HFFc6 (cell line): Measurements from ENCODE around the gene NAPB. TPM values are rescaled to one million over a fixed set of nuclear protein-coding genes. Genes with fewer than 3 reads are reported as not detected.

Experiments
- DNase-seq: peaks from one replicate; pipeline ENCODE4 v3.0.0-alpha.2; 2018
- H3K27ac Mint-ChIP-seq: 2 replicates; pipeline ENCODE4 v1.8.0; 2020; ENCODE audit warnings: mild to moderate bottlenecking, mixed read lengths
- H3K27me3 Mint-ChIP-seq: 2 replicates; pipeline ENCODE4 v1.8.0; 2021; ENCODE audit warnings: mild to moderate bottlenecking, moderate library complexity, mixed read lengths; ENCODE audit not compliant: insufficient read depth
- H3K36me3 Mint-ChIP-seq: 2 replicates; pipeline ENCODE4 v1.8.0; 2021; ENCODE audit warnings: low read depth, mixed read lengths
- H3K4me1 Mint-ChIP-seq: 2 replicates; pipeline ENCODE4 v1.8.0; 2020; ENCODE audit warnings: low read depth, mixed read lengths
- H3K4me3 Mint-ChIP-seq: 2 replicates; pipeline ENCODE4 v1.8.0; 2020; ENCODE audit warnings: mild to moderate bottlenecking, moderate library complexity, mixed read lengths
- H3K9me3 Mint-ChIP-seq: 2 replicates; pipeline ENCODE4 v1.8.0; 2020; ENCODE audit warnings: mild to moderate bottlenecking, mixed read lengths
- CTCF ChIP-seq: fragments of 200-600 bp; sonication (generic); IDR thresholded peaks from 2 replicates; pipeline ENCODE4 v1.5.0; 2021; ENCODE audit warnings: antibody characterized with exemption, mild to moderate bottlenecking
- total RNA-seq, 6 experiments: library from RNA; stranded (reverse); fragmentation: NEBNext Ultra II Directional; extraction: Animal tissue kit (Norgen Biotek cat#: 25700); gene quantifications; 2 replicates in 1 of 6; 3 replicates in 5 of 6; pipeline ENCODE4 v1.2.3, GENCODE V29; 2021

NAPB gene
- total RNA-seq, 6 experiments from 2014 or later = 4.1 to 5.9 (median 5.0) TPM

GRCh38 chr20:23374441-23374840 lies 46.8 kb downstream of the NAPB start:
- DNase-seq = no peak
- H3K4me1 Mint-ChIP-seq = no peaks in the 10 kb centered on the region
- H3K36me3 Mint-ChIP-seq = peaks cover 70% of the 10 kb centered on the region
- peaks cover 1% of the 10 kb centered on the region; the same call in 1 of the 2 replicates for H3K27me3 Mint-ChIP-seq
- no peak overlapping the region for H3K27ac Mint-ChIP-seq
- H3K9me3 Mint-ChIP-seq = no peaks in the 10 kb centered on the region
- no peak overlapping the region for H3K4me3 Mint-ChIP-seq
- no peak for TF ChIP-seq CTCF

GRCh38 chr20:23371496-23371895 lies 49.8 kb downstream of the NAPB start:
- no peak for TF ChIP-seq CTCF
- peaks cover 26% of the 10 kb centered on the region for H3K4me1 Mint-ChIP-seq
- no peaks in the 10 kb centered on the region for H3K9me3 Mint-ChIP-seq
- H3K27me3 Mint-ChIP-seq = peaks cover 1% of the 10 kb centered on the region; the same call in 1 of the 2 replicates
- DNase-seq = no peak
- no peak overlapping the region for H3K4me3 Mint-ChIP-seq
- no peak overlapping the region for H3K27ac Mint-ChIP-seq
- H3K36me3 Mint-ChIP-seq = peaks cover 59% of the 10 kb centered on the region

GRCh38 chr20:23370873-23371272 lies 50.4 kb downstream of the NAPB start:
- Mint-ChIP-seq H3K4me1 (peaks cover 33% of the 10 kb centered on the region), H3K36me3 (peaks cover 59% of the 10 kb centered on the region), H3K27ac (no peak overlapping the region; the same call in 1 of the 2 replicates), H3K27me3 (peaks cover 5% of the 10 kb centered on the region), H3K4me3 (no peak overlapping the region), H3K9me3 (no peaks in the 10 kb centered on the region)
- DNase-seq = no peak
- no peak for TF ChIP-seq CTCF

- H3K4me3 Mint-ChIP-seq = no peak overlapping the region
- no peak for TF ChIP-seq CTCF
- no peak overlapping the region for H3K27ac Mint-ChIP-seq
- no peaks in the 10 kb centered on the region for H3K9me3 Mint-ChIP-seq
- peaks cover 5% of the 10 kb centered on the region for H3K27me3 Mint-ChIP-seq
- peaks cover 34% of the 10 kb centered on the region for H3K4me1 Mint-ChIP-seq
- H3K36me3 Mint-ChIP-seq = peaks cover 55% of the 10 kb centered on the region
- no peak for DNase-seq
Observed at GRCh38 chr20:23370274-23370673, 51.0 kb downstream of the NAPB start.

- no peak for DNase-seq
- H3K36me3 Mint-ChIP-seq = peaks cover 56% of the 10 kb centered on the region
- no peak overlapping the region for H3K27ac Mint-ChIP-seq
- TF ChIP-seq CTCF = no peak
- H3K4me1 Mint-ChIP-seq = peaks cover 45% of the 10 kb centered on the region
- H3K9me3 Mint-ChIP-seq = no peaks in the 10 kb centered on the region
- peaks cover 8% of the 10 kb centered on the region for H3K27me3 Mint-ChIP-seq
- no peak overlapping the region for H3K4me3 Mint-ChIP-seq
Observed at GRCh38 chr20:23369072-23369823, 52.0 kb downstream of the NAPB start.
